Vagina (tissue), 2 donors: Measurements from ENCODE around the gene PPP1R14C. TPM values are rescaled to one million over a fixed set of nuclear protein-coding genes. Genes with fewer than 3 reads are reported as not detected.

Experiments
- DNase-seq, 2 donors: peaks; one replicate each; pipeline ENCODE4 v3.0.0-alpha.2; 2017; ENCODE audit errors: extremely low spot score in 2 of 2
- H3K27ac ChIP-seq: fragments of 200-600 bp; sonication (generic); one replicate; pipeline ENCODE4 v1.5.1; 2019
- H3K27me3 ChIP-seq: fragments of 200-600 bp; sonication (generic); one replicate; pipeline ENCODE4 v1.5.1; 2019
- H3K36me3 ChIP-seq, 2 donors: fragments of 200-600 bp; sonication (generic); one replicate each; pipeline ENCODE4 v1.5.1; 2017 to 2019
- H3K4me1 ChIP-seq: fragments of 200-600 bp; sonication (generic); one replicate; pipeline ENCODE4 v1.5.1; 2019
- H3K4me3 ChIP-seq, 2 donors: fragments of 200-600 bp; sonication (generic); 1 replicate in 1 of 2; 2 replicates in 1 of 2; pipeline ENCODE4 v1.5.1; 2016 to 2019
- H3K9me3 ChIP-seq: fragments of 200-600 bp; sonication (generic); one replicate; pipeline ENCODE4 v1.5.1; 2019
- CTCF ChIP-seq, 3 experiments: fragments of 450-650 bp in 2 of 3; fragments of 200-600 bp in 1 of 3; sonication (generic) in 1 of 3; IDR thresholded peaks; one replicate each; pipeline ENCODE4 v1.5.1; 2017 to 2019; ENCODE audit warnings: antibody characterized with exemption in 3 of 3, mild to moderate bottlenecking in 2 of 3, moderate library complexity in 2 of 3
- POLR2A ChIP-seq, 2 donors: fragments of 450-650 bp; IDR thresholded peaks; one replicate each; pipeline ENCODE4 v1.6.1; 2017; ENCODE audit warnings: antibody characterized with exemption in 2 of 2, mild to moderate bottlenecking in 2 of 2, moderate library complexity in 2 of 2
- POLR2AphosphoS5 ChIP-seq, 2 donors: sonication (generic); formaldehyde crosslinking; IDR thresholded peaks; one replicate each; pipeline ENCODE4 v1.9.0; 2017; ENCODE audit warnings: antibody characterized with exemption in 2 of 2, mild to moderate bottlenecking in 2 of 2, low read depth in 1 of 2; ENCODE audit not compliant: insufficient read depth in 1 of 2
- intact Hi-C: fragments of 100-400 bp; cut with DNase I; formaldehyde crosslinking; loops from one replicate; pipeline ENCODE4 v1.15.1; 2023
- total RNA-seq: library from RNA; depleted of rRNA; stranded (reverse); fragments of >200 nt; gene quantifications from one replicate; pipeline ENCODE4 v1.2.3, GENCODE V29; 2016

The PPP1R14C gene
- total RNA-seq, 1 donor from 2014 or later: 23.8 TPM

DNA sequence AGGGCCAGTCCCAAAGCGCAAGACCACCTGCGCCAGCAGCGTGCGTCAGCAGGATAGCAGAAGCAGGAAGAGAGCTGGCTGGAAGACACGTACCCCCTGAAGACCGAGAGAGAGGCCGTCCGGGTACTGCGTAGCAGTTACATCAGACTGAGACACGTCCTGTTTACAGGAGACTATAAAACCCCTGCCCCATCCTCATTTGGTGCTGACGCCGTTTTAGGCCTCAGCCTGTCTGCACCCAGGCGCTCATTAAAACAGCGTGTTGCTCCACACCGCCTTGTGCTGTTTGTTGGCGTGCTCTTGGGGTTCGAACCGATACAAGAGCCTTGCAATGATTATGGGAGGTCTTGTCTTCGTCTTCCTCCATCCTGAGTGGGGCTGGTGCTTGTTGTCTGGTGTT, 42.1 kb upstream of the PPP1R14C start:
- Histone ChIP-seq H3K4me1 (no peaks in the 10 kb centered on the region), H3K27me3 (no peaks in the 10 kb centered on the region), H3K4me3 (no peak overlapping the region), H3K9me3 (no peaks in the 10 kb centered on the region), H3K27ac (no peak overlapping the region), H3K36me3 (no peaks in the 10 kb centered on the region)
- DNase-seq: no peak
- intact Hi-C loops: no loop called here
- TF ChIP-seq CTCF (IDR thresholded peaks at IDR 0.05): no peak
- no peak for TF ChIP-seq POLR2A (IDR thresholded peaks at IDR 0.05)
- no peak for TF ChIP-seq POLR2AphosphoS5 (IDR thresholded peaks at IDR 0.05; ENCODE audit: insufficient read depth in 1 of 2, low read depth in 1 of 2)

- DNase-seq: no peak
- intact Hi-C loops: no loop called here
Observed at GRCh38 chr6:150102750-150103270, 40.0 kb upstream of the PPP1R14C start.

GRCh38 chr6:150112233-150112632, 30.6 kb upstream of the PPP1R14C start:
- TF ChIP-seq CTCF (IDR thresholded peaks at IDR 0.05) (no peak), POLR2A (IDR thresholded peaks at IDR 0.05) (no peak), POLR2AphosphoS5 (IDR thresholded peaks at IDR 0.05; ENCODE audit: insufficient read depth in 1 of 2, low read depth in 1 of 2) (no peak)
- intact Hi-C loops: no loop called here
- H3K36me3 ChIP-seq: no peaks in the 10 kb centered on the region
- no peak overlapping the region for H3K27ac ChIP-seq
- no peaks in the 10 kb centered on the region for H3K27me3 ChIP-seq
- no peaks in the 10 kb centered on the region for H3K9me3 ChIP-seq
- DNase-seq: no peak
- H3K4me1 ChIP-seq: no peaks in the 10 kb centered on the region
- H3K4me3 ChIP-seq: no peak overlapping the region

More at GRCh38 chr6:150102750-150103270, 40.0 kb upstream of the PPP1R14C start:
- H3K27ac ChIP-seq: no peak overlapping the region
- H3K4me3 ChIP-seq: no peak overlapping the region
- H3K9me3 ChIP-seq: no peaks in the 10 kb centered on the region
- TF ChIP-seq CTCF (IDR thresholded peaks at IDR 0.05) (no peak), POLR2AphosphoS5 (IDR thresholded peaks at IDR 0.05; ENCODE audit: insufficient read depth in 1 of 2, low read depth in 1 of 2) (no peak), POLR2A (IDR thresholded peaks at IDR 0.05) (no peak)
- H3K27me3 ChIP-seq: no peaks in the 10 kb centered on the region
- H3K4me1 ChIP-seq: no peaks in the 10 kb centered on the region
- H3K36me3 ChIP-seq: no peaks in the 10 kb centered on the region

GRCh38 chr6:150115769-150116168, 27.1 kb upstream of the PPP1R14C start:
- no peak for TF ChIP-seq POLR2A (IDR thresholded peaks at IDR 0.05)
- no peak for TF ChIP-seq CTCF (IDR thresholded peaks at IDR 0.05)
- TF ChIP-seq POLR2AphosphoS5 (IDR thresholded peaks at IDR 0.05; ENCODE audit: insufficient read depth in 1 of 2, low read depth in 1 of 2): no peak

GRCh38 chr6:150116200-150116800, 26.5 kb upstream of the PPP1R14C start:
- H3K9me3 ChIP-seq: no peaks in the 10 kb centered on the region
- no peak overlapping the region for H3K4me3 ChIP-seq
- H3K36me3 ChIP-seq: no peaks in the 10 kb centered on the region
- intact Hi-C loops: no loop called here
- no peak for TF ChIP-seq POLR2A (IDR thresholded peaks at IDR 0.05)
- no peak for TF ChIP-seq POLR2AphosphoS5 (IDR thresholded peaks at IDR 0.05; ENCODE audit: insufficient read depth in 1 of 2, low read depth in 1 of 2)
- no peak for TF ChIP-seq CTCF (IDR thresholded peaks at IDR 0.05)
- DNase-seq: no peak
- no peaks in the 10 kb centered on the region for H3K4me1 ChIP-seq
- no peaks in the 10 kb centered on the region for H3K27me3 ChIP-seq
- no peak overlapping the region for H3K27ac ChIP-seq

More at GRCh38 chr6:150115769-150116168, 27.1 kb upstream of the PPP1R14C start:
- Histone ChIP-seq H3K9me3 (no peaks in the 10 kb centered on the region), H3K4me1 (no peaks in the 10 kb centered on the region), H3K36me3 (no peaks in the 10 kb centered on the region), H3K27ac (no peak overlapping the region), H3K4me3 (no peak overlapping the region), H3K27me3 (no peaks in the 10 kb centered on the region)
- intact Hi-C loops: no loop called here
- DNase-seq: no peak
